ENCODE measurements around the gene OR2Y1.

DNA sequence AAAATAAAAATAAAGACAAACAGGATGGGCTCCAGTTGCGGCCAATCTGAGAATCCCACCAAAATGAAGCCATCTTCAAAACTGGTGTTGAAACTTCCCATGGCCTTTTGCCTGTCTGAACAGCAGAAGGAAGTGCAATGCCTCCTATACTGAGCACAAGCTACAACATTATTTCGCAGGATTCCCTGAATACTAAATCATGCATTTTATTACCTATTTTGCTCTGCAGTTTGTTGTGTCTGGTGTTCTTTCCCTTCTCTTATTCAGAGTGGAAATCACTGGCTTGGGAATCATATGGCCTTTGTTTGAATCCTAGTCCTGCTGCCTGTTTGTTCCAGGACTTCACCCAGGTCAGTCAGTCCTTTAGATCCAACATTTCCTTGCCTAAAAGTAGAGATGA is at the start of gene OR2Y1:
- TF ChIP-seq, protein P1, sequence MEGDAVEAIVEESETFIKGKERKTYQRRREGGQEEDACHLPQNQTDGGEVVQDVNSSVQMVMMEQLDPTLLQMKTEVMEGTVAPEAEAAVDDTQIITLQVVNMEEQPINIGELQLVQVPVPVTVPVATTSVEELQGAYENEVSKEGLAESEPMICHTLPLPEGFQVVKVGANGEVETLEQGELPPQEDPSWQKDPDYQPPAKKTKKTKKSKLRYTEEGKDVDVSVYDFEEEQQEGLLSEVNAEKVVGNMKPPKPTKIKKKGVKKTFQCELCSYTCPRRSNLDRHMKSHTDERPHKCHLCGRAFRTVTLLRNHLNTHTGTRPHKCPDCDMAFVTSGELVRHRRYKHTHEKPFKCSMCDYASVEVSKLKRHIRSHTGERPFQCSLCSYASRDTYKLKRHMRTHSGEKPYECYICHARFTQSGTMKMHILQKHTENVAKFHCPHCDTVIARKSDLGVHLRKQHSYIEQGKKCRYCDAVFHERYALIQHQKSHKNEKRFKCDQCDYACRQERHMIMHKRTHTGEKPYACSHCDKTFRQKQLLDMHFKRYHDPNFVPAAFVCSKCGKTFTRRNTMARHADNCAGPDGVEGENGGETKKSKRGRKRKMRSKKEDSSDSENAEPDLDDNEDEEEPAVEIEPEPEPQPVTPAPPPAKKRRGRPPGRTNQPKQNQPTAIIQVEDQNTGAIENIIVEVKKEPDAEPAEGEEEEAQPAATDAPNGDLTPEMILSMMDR (IDR thresholded peaks at IDR 0.05): no peak
- no peak for TF ChIP-seq POLR2AphosphoS5 (IDR thresholded peaks at IDR 0.05)
- no peak for TF ChIP-seq POLR2A (IDR thresholded peaks at IDR 0.05)
- no peak for TF ChIP-seq EP300 (IDR thresholded peaks at IDR 0.05)
